NCI-H2227 treated with DMSO at 0.1 percent for 48 hours (cell line): ENCODE results near the gene MMRN2.
A peak's percentile ranks its signal among the peaks of the same experiment; 100 is the strongest.
"Not testable (repeated sequence)": the region's sequence is repeated elsewhere in the genome, so short reads cannot be mapped to it uniquely, and the experiment has no call there.

Experiments used
- DNase-seq: peaks from one replicate; lab custom pipeline; 2025; lab: John Stamatoyannopoulos, UW

MMRN2 gene

DNA sequence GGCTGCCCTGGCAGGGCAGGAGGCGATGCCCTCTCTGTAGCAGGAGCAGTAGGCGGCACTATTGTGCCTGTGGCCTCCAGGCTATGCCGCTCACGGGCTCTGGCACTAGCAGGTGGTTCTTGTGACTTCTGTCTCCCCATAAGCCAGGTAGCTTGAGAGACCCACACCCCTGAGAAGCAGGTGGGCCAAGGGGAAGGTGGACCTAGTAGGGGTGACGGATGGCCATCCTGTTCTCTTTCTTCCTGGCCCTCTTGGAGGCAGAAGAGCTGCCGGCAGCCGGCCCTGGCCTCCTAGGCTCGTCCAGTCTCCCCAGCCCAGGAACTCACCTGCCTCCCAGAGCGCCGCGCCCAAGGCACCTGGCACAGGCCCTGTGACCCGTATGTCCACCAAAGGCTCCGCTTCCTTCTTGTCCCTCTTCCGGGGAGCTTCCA lies 15.4 kb downstream of the MMRN2 start:
- DNase-seq, result no peak

DNA sequence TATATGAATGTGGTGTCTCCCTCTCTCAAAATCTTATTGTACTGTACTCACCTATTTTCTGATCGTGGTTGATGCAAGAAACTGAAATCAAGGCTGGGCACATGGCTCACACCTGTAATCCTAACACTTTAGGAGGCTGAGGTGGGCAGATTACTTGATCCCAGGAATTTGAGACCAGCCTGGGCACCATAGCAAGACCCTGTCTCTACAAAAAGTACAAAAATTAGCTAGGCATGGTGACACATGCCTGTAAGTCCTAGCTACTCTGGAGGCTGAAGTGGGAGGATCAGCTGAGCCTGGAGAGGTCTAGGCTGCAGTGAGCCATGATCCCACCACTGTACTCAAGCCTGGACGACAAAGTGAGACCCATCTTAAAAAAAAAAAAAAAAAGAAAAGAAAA lies 16.0 kb downstream of the MMRN2 start:
- DNase-seq, result no peak

GRCh38 chr10:86940677-86941076 lies 16.7 kb downstream of the MMRN2 start:
- DNase-seq, result no peak

- DNase-seq, result not testable (repeated sequence)
These were observed 17.3 kb downstream of the MMRN2 start for GRCh38 chr10:86940076-86940475.

DNA sequence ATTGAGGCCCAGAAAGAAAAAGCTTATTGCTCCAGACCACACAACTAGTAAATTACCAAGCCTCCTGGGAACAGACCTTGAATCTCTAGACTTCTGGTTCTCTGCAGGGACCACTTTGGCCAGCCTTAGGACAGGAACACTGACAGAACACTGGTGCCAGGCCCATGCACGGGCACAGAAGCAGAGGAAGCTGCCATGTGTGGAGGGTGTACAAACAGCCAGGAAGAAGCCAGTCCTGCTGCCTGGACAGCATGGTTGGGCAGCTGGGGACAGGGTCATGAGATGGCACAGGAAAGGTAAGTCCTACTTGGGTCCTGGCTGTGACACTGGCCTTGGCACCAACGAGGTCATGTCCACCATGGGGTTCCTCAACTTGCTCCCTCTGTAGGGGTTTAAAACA lies 19.2 kb downstream of the MMRN2 start:
- no peak for DNase-seq

- no peak for DNase-seq
These were observed 19.8 kb downstream of the MMRN2 start for GRCh38 chr10:86937502-86938154.

DNA sequence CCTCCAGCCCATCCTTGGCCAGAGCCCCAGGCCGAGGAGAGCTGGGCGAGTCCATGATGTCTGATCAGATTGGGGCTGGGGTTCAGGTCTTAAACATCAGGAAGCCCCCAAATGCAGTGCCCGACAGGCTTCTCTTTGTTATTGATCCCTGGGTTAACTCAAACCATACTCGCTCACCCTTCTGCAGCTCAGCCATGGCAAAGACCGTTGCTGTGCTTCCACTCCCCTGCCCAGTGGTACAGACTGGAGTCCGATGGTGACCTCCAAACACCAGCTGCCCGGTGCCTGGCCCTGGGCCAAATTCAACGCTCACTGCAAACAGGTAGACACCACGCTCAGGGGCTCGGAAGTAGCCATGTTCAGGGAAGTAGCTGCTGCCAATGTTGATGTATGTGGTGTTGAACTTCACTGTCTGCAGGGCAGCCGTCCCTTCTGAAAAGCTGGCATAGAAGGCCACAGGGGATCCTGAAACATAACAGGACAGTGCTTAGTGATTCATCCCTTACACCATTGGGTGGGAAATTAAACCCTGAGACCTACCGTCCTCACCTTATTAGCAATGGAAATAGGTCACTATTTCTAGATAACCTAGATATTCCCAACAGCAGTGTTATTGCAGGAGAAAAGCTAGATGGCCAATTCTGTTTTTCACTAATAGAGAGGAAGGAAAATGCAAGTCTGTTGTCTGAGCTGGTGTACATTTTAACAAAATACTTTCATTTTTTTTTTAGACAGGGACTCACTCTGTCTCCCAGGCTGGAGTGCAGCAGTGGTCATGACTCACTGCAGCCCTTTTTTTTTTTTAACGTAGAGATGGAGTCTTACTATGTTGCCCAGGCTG lies 20.5 kb downstream of the MMRN2 start:
- DNase-seq, result no peak

GRCh38 chr10:86934162-86934711 lies 23.2 kb downstream of the MMRN2 start:
- DNase-seq, result not testable (repeated sequence)

DNA sequence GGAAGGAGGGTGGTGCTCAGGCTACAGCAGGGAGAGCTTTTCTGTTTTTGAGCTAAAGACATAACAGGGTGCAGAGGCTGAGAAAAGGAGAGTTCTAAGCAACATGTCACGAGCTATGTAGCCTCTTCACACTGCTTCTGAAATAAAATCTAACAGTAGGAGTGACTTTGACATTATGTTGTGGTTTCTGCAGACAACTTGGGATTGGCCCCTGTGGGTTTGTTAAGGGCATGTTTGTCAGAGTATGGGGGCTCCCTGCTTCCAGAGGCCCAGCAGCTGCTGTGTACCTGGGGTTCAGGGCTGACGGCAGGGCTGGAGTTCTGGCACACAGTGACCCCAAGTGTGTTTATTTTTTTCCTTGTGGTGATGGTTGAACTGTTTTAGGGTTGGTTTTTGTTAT lies 24.7 kb downstream of the MMRN2 start:
- DNase-seq, result no peak

GRCh38 chr10:86931872-86932271 lies 25.5 kb downstream of the MMRN2 start:
- DNase-seq, result no peak

- DNase-seq, result no peak
These were observed 27.7 kb downstream of the MMRN2 start for GRCh38 chr10:86929468-86930380.

GRCh38 chr10:86922553-86922961 lies 34.9 kb downstream of the MMRN2 start:
- DNase-seq, result no peak

- DNase-seq, result no peak
These were observed 39.4 kb downstream of the MMRN2 start for GRCh38 chr10:86918022-86918471.

DNA sequence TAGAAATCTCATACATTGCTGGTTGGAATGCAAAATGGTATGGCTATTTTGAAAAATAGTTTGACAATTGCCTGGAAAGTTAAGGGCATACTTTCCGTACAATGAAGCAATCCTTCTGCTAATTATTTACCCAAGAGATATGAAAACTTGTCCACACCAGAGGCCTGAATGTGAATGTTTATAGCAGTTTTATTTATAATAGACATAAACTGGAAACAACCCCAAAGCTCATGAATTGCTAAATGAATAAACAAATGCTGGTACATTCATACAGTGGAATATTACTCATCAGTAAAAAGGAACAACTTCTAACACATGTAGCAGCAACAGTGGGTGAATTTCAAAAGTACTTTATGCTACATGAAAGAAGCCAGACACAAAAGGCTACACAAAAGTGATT lies 42.7 kb downstream of the MMRN2 start:
- no peak for DNase-seq

DNA sequence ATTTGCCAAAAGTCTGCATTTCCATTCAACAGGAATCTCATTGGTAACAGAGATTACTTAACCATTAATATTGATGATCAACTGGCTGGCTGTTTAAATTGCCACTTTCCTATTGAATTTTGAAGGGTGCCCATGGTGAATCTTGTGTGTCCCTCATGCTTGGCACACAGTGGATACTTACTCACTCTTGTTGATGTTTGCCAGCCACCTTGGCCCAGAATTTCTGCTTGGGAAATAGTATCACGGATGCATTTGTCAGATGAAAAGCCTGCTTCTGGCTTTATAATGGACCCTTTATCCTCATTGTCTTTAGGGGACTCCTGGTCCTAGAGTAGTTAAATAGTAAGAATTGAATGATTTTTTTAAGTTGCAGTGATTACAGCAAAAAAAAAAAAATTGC lies 52.0 kb downstream of the MMRN2 start:
- no peak for DNase-seq

DNA sequence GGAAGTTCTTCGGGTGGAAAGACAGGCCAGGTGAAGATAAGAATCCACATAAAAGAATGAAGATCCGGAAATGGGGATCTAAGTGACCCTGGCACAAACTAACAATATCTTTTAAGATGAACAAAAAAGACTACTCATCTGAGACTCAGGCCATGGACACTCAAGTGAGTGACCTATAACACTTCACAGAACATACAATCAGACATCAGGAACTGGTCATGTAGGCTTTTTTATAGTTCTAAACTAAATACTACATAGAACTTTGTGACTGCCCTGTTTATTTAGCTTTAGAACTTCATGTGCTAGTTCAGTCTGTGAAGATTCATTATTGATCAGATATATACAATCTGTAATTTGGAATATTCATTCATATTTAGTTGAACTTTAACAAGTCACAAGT lies 52.8 kb downstream of the MMRN2 start:
- no peak for DNase-seq

- DNase-seq, result no peak
These were observed 56.5 kb downstream of the MMRN2 start for GRCh38 chr10:86900955-86901354.

GRCh38 chr10:86899670-86900276 lies 57.6 kb downstream of the MMRN2 start:
- DNase-seq, result peak; percentile 22

- no peak for DNase-seq
These were observed 58.3 kb downstream of the MMRN2 start for GRCh38 chr10:86899132-86899531.

- no peak for DNase-seq
These were observed 58.9 kb downstream of the MMRN2 start for GRCh38 chr10:86898511-86898910.

- no peak for DNase-seq
These were observed 67.4 kb downstream of the MMRN2 start for GRCh38 chr10:86889997-86890396.
